SU-DHL-6 (cell line): ENCODE results near the gene ZNF618.

ENCODE experiments used
- H2AFZ ChIP-seq: fragments of 200-600 bp; sonication (generic); 2 replicates; pipeline ENCODE4 v1.6.1; 2014; ENCODE audit warnings: low read depth, mild to moderate bottlenecking, moderate library complexity, mixed read lengths, antibody characterized with exemption, low read length; ENCODE audit not compliant: severe bottlenecking
- H3F3A ChIP-seq: fragments of 200-600 bp; shearing (Covaris generic); 2 replicates; pipeline ENCODE4 v1.6.0; 2016; ENCODE audit warnings: antibody characterized with exemption, mild to moderate bottlenecking; ENCODE audit not compliant: insufficient read depth
- H3K27ac ChIP-seq: fragments of 200-600 bp; sonication (generic); 2 replicates; pipeline ENCODE4 v1.5.1; 2016; ENCODE audit warnings: low read depth, mild to moderate bottlenecking, low read length, moderate library complexity, mixed read lengths
- H3K27me3 ChIP-seq: fragments of 200-600 bp; sonication (generic), shearing (Covaris generic); 2 replicates; pipeline ENCODE4 v1.6.0; 2014; ENCODE audit warnings: mild to moderate bottlenecking, low read length
- H3K36me3 ChIP-seq: fragments of 200-600 bp; sonication (generic); 2 replicates; pipeline ENCODE4 v1.6.1; 2014; ENCODE audit warnings: mild to moderate bottlenecking, low read length, mixed read lengths
- H3K4me2 ChIP-seq: fragments of 300-600, 200-600 bp; shearing (Covaris generic), sonication (generic); 2 replicates; pipeline ENCODE4 v1.6.0; 2014; ENCODE audit warnings: low read length, low read depth, mild to moderate bottlenecking; ENCODE audit not compliant: poor library complexity, severe bottlenecking
- H3K4me3 ChIP-seq: fragments of 200-600 bp; sonication (generic); 2 replicates; pipeline ENCODE4 v1.5.1; 2014; ENCODE audit warnings: antibody characterized with exemption, low read length, mild to moderate bottlenecking, mixed read lengths; ENCODE audit not compliant: insufficient read depth, poor library complexity, severe bottlenecking
- H3K79me2 ChIP-seq: fragments of 200-600 bp; sonication (generic); 2 replicates; pipeline ENCODE4 v1.6.1; 2014; ENCODE audit warnings: mild to moderate bottlenecking, low read length, moderate library complexity; ENCODE audit not compliant: insufficient read depth
- H3K9ac ChIP-seq: fragments of 200-600 bp; sonication (generic); 2 replicates; pipeline ENCODE4 v1.7.0; 2014; ENCODE audit warnings: mild to moderate bottlenecking, low read length
- H3K9me2 ChIP-seq: fragments of 200-600 bp; sonication (generic); replicated peaks from 2 replicates; pipeline ENCODE4 v1.6.1; 2014; ENCODE audit warnings: low read length; ENCODE audit not compliant: insufficient read depth
- H3K9me3 ChIP-seq: fragments of 200-600 bp; sonication (generic); 2 replicates; pipeline ENCODE4 v1.6.1; 2014; ENCODE audit warnings: low read length, mixed read lengths; ENCODE audit not compliant: insufficient read depth
- H4K20me1 ChIP-seq: fragments of 200-600 bp; sonication (generic); 2 replicates; pipeline ENCODE4 v1.6.1; 2014; ENCODE audit warnings: low read depth, mild to moderate bottlenecking, antibody characterized with exemption, low read length, moderate library complexity, mixed read lengths
- EZH2phosphoT487 ChIP-seq: fragments of 200-600 bp; sonication (generic), shearing (Covaris generic); conservative IDR thresholded peaks from 2 replicates; pipeline ENCODE4 v1.6.1; 2018; ENCODE audit warnings: mild to moderate bottlenecking, antibody characterized with exemption, low read length, moderate library complexity, mixed read lengths
- TF ChIP-seq, protein P1 (sequence below): fragments of 200-600 bp; sonication (generic); IDR thresholded peaks from one replicate; pipeline ENCODE4 v1.5.1; 2017; ENCODE audit warnings: antibody characterized with exemption, mild to moderate bottlenecking, low read length, moderate library complexity; ENCODE audit not compliant: insufficient read depth, poor library complexity, severe bottlenecking

Gene ZNF618

DNA sequence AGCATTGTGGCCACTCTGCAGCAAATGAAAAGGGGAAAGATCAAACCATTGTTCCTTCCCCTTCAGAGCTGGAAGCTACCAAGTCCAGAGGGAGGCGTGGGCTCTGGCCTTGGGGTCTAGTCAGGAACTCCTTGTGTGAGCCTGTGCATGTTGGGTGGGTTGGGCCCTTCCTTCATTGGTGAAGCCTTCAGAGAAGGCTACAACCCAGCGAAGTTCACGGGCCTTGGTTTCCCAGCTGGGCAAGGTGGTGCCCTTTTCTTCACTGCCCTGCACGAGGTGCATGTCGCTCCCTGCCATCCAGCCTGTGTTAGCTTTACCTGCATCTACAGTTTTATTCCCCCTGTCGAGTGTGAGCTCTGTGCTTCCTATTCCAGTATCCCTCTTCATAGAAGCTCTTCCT lies 84.7 kb downstream of the ZNF618 start:
- no peak for TF ChIP-seq EZH2phosphoT487
- TF ChIP-seq, protein P1, sequence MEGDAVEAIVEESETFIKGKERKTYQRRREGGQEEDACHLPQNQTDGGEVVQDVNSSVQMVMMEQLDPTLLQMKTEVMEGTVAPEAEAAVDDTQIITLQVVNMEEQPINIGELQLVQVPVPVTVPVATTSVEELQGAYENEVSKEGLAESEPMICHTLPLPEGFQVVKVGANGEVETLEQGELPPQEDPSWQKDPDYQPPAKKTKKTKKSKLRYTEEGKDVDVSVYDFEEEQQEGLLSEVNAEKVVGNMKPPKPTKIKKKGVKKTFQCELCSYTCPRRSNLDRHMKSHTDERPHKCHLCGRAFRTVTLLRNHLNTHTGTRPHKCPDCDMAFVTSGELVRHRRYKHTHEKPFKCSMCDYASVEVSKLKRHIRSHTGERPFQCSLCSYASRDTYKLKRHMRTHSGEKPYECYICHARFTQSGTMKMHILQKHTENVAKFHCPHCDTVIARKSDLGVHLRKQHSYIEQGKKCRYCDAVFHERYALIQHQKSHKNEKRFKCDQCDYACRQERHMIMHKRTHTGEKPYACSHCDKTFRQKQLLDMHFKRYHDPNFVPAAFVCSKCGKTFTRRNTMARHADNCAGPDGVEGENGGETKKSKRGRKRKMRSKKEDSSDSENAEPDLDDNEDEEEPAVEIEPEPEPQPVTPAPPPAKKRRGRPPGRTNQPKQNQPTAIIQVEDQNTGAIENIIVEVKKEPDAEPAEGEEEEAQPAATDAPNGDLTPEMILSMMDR, result no peak
- no peaks in the 10 kb centered on the region for H3K9me3 ChIP-seq
- no peak overlapping the region for H3K4me3 ChIP-seq
- H3K27me3 ChIP-seq, result no peaks in the 10 kb centered on the region
- no peaks in the 10 kb centered on the region for H3K9me2 ChIP-seq
- no peak overlapping the region for H3K9ac ChIP-seq
- no peak overlapping the region for H2AFZ ChIP-seq
- H3K27ac ChIP-seq, result no peak overlapping the region
- H4K20me1 ChIP-seq, result no peaks in the 10 kb centered on the region
- H3K79me2 ChIP-seq, result no peaks in the 10 kb centered on the region
- no peak overlapping the region for H3K4me2 ChIP-seq
- no peaks in the 10 kb centered on the region for H3K36me3 ChIP-seq
- H3F3A ChIP-seq, result no peaks in the 10 kb centered on the region

DNA sequence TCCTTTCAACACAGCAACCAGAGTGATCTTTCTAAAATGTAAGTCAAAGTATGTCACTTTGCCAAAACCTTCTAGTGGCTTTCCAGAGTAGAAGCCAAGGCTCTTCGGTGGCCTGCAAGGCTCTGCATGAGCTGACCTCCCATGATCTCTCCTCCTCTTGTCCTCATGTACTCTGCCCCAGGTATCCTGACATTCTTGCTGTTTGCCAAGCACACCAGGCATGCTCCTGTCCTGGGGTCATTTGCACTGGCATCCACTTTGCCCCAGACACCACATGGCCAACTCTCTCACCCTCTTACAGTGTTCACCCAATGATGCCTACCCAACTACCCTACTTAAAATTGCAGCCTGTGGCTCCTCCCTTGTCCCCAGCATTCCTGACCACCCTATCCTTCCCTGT lies 86.3 kb downstream of the ZNF618 start:
- H3K79me2 ChIP-seq, result no peaks in the 10 kb centered on the region
- no peak overlapping the region for H3K4me3 ChIP-seq
- H3K4me2 ChIP-seq, result no peak overlapping the region
- no peaks in the 10 kb centered on the region for H3K36me3 ChIP-seq
- H3K9me3 ChIP-seq, result no peaks in the 10 kb centered on the region
- H3F3A ChIP-seq, result no peaks in the 10 kb centered on the region
- H3K27me3 ChIP-seq, result no peaks in the 10 kb centered on the region
- TF ChIP-seq EZH2phosphoT487, result no peak
- TF ChIP-seq, protein P1, result no peak
- H3K9ac ChIP-seq, result no peak overlapping the region
- H3K27ac ChIP-seq, result no peak overlapping the region
- H4K20me1 ChIP-seq, result no peaks in the 10 kb centered on the region
- H3K9me2 ChIP-seq, result no peaks in the 10 kb centered on the region
- no peak overlapping the region for H2AFZ ChIP-seq

DNA sequence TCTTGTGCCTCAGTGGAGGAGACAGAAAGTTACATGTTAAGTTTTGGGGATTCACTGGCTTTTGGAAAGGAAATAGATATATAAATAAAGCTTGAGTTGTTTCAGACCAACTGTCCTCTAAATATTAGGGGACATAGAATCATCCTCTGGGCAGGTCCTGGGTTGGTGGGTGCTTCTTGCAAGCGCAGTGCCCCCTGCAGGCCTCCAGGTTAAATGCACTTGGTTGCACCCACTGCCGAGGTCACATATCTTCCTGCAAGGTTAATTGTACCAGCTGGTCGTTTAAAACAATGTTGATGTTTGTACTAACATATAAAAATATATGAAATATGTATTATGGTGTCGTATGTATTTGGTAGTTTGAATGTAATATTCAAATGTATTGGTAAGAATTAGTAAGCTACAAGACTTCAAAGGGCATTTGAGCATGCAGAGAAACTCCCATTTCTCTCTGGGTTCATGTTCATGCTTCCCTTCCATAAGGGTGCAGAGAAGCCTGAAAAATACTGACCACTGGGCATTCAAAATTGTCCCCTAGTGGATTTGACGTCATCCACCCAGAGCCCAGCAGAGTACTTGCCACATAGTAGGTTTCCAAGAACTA lies 87.0 kb downstream of the ZNF618 start:
- TF ChIP-seq, protein P1, result peak; percentile 57
- no peak for TF ChIP-seq EZH2phosphoT487

More for the DNA sequence above, 87.0 kb downstream of the ZNF618 start:
- no peak overlapping the region for H3K4me2 ChIP-seq
- no peak overlapping the region for H3K4me3 ChIP-seq
- H3K9me3 ChIP-seq, result no peaks in the 10 kb centered on the region
- no peaks in the 10 kb centered on the region for H4K20me1 ChIP-seq
- H3F3A ChIP-seq, result no peaks in the 10 kb centered on the region
- H3K79me2 ChIP-seq, result no peaks in the 10 kb centered on the region
- no peak overlapping the region for H3K27ac ChIP-seq
- H3K9ac ChIP-seq, result no peak overlapping the region
- no peaks in the 10 kb centered on the region for H3K27me3 ChIP-seq
- H2AFZ ChIP-seq, result no peak overlapping the region
- no peaks in the 10 kb centered on the region for H3K9me2 ChIP-seq
- no peaks in the 10 kb centered on the region for H3K36me3 ChIP-seq
